Vagina (tissue), 2 donors: Measurements from ENCODE around the gene MFF.

Experiments used
- POLR2A ChIP-seq, 2 donors: fragments of 450-650 bp; IDR thresholded peaks; one replicate each; pipeline ENCODE4 v1.6.1; 2017; ENCODE audit warnings: antibody characterized with exemption in 2 of 2, mild to moderate bottlenecking in 2 of 2, moderate library complexity in 2 of 2
- TF ChIP-seq, protein P1 (sequence below), 3 experiments: fragments of 450-650 bp in 2 of 3; fragments of 200-600 bp in 1 of 3; sonication (generic) in 1 of 3; IDR thresholded peaks; one replicate each; pipeline ENCODE4 v1.5.1; 2017 to 2019; ENCODE audit warnings: antibody characterized with exemption in 3 of 3, mild to moderate bottlenecking in 2 of 3, moderate library complexity in 2 of 3

GRCh38 chr2:227377467-227378351 is 52.7 kb downstream of the MFF start:
- TF ChIP-seq POLR2A (IDR thresholded peaks at IDR 0.05): no peak
- TF ChIP-seq, protein P1, sequence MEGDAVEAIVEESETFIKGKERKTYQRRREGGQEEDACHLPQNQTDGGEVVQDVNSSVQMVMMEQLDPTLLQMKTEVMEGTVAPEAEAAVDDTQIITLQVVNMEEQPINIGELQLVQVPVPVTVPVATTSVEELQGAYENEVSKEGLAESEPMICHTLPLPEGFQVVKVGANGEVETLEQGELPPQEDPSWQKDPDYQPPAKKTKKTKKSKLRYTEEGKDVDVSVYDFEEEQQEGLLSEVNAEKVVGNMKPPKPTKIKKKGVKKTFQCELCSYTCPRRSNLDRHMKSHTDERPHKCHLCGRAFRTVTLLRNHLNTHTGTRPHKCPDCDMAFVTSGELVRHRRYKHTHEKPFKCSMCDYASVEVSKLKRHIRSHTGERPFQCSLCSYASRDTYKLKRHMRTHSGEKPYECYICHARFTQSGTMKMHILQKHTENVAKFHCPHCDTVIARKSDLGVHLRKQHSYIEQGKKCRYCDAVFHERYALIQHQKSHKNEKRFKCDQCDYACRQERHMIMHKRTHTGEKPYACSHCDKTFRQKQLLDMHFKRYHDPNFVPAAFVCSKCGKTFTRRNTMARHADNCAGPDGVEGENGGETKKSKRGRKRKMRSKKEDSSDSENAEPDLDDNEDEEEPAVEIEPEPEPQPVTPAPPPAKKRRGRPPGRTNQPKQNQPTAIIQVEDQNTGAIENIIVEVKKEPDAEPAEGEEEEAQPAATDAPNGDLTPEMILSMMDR (IDR thresholded peaks at IDR 0.05): no peak
